Loucy (cell line): ENCODE measurements around the gene RNF157.

Experiments
- EZH2phosphoT487 ChIP-seq: fragments of 200-600 bp; IDR thresholded peaks from 2 replicates; pipeline ENCODE4 v1.6.1; 2018; ENCODE audit warnings: antibody characterized with exemption, mild to moderate bottlenecking, moderate library complexity, borderline replicate concordance
- TF ChIP-seq, protein P1 (sequence below): fragments of 200-600 bp; sonication (generic); conservative IDR thresholded peaks from 2 replicates; pipeline ENCODE4 v1.5.1; 2014; ENCODE audit warnings: mild to moderate bottlenecking, antibody characterized with exemption, low read length

DNA sequence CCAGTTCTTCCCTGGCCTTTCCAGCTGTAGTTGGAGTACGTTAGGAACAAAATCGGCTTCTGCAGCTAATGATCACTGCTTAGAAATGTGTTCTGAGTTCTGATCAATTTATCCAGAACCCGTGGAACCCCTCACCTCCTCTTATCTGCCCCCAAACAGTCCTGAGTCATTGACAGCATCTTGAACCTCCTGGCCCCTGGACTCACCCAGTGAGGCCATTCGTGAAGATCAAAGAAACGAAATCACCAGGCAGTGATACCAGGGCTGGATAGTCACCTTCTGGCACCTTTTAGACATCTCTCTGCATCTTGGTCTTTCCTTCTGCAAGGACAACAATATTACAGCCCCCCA lies 119.7 kb downstream of the RNF157 start:
- TF ChIP-seq, protein P1, sequence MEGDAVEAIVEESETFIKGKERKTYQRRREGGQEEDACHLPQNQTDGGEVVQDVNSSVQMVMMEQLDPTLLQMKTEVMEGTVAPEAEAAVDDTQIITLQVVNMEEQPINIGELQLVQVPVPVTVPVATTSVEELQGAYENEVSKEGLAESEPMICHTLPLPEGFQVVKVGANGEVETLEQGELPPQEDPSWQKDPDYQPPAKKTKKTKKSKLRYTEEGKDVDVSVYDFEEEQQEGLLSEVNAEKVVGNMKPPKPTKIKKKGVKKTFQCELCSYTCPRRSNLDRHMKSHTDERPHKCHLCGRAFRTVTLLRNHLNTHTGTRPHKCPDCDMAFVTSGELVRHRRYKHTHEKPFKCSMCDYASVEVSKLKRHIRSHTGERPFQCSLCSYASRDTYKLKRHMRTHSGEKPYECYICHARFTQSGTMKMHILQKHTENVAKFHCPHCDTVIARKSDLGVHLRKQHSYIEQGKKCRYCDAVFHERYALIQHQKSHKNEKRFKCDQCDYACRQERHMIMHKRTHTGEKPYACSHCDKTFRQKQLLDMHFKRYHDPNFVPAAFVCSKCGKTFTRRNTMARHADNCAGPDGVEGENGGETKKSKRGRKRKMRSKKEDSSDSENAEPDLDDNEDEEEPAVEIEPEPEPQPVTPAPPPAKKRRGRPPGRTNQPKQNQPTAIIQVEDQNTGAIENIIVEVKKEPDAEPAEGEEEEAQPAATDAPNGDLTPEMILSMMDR, result no peak
- no peak for TF ChIP-seq EZH2phosphoT487
